Stimulated activated CD8-positive, alpha-beta memory T cell treated with anti-CD3 and anti-CD28 coated beads, Interleukin-15, amount 100 ng/mL, for 4 hours (primary cell): ENCODE measurements around the gene ZP3.
"Not testable (repeated sequence)": the region's sequence is repeated elsewhere in the genome, so short reads cannot be mapped to it uniquely, and the experiment has no call there.

Source experiments
- DNase-seq, 2 donors: peaks; one replicate each; pipeline ENCODE4 v3.0.0-alpha.2; 2020; ENCODE audit warnings: low read depth in 2 of 2

ZP3 gene

GRCh38 chr7:76485822-76486610 lies 61.3 kb downstream of the ZP3 start:
- not testable (repeated sequence) for DNase-seq

- not testable (repeated sequence) for DNase-seq
Observed at GRCh38 chr7:76486618-76487017, 61.9 kb downstream of the ZP3 start.

- DNase-seq, result not testable (repeated sequence)
Observed at GRCh38 chr7:76487969-76488368, 63.2 kb downstream of the ZP3 start.
